Keratinocyte (primary cell): ENCODE results near the gene FAM120C. TPM values are rescaled to one million over a fixed set of nuclear protein-coding genes. Genes with fewer than 3 reads are reported as not detected.

ENCODE experiments used
- DNase-seq: peaks from one replicate; pipeline ENCODE4 v3.0.0-alpha.2; 2011; ENCODE audit warnings: low read depth, missing footprints, low spot score
- FAIRE-seq: peaks from 2 replicates; lab custom pipeline; 2011; peaks lifted over from hg19 to GRCh38; lab: Jason Lieb, UNC
- H2AFZ ChIP-seq: 2 replicates; pipeline ENCODE4 v1.6.0; 2012; ENCODE audit warnings: low read length, control low read depth, inconsistent platforms; ENCODE audit not compliant: control insufficient read depth
- H3K27ac ChIP-seq: 2 replicates; pipeline ENCODE4 v1.5.1; 2011; ENCODE audit warnings: low read length; ENCODE audit not compliant: control insufficient read depth, insufficient read depth
- H3K27me3 ChIP-seq: 3 replicates; pipeline ENCODE4 v1.6.0; 2011; ENCODE audit warnings: low read length; ENCODE audit not compliant: control insufficient read depth, insufficient read depth; ENCODE audit errors: extremely low read depth
- H3K36me3 ChIP-seq, 2 experiments: 2 replicates in 1 of 2; 3 replicates in 1 of 2; pipeline ENCODE4 v1.5.1; 2011; ENCODE audit warnings: low read length in 2 of 2, mild to moderate bottlenecking in 1 of 2; ENCODE audit not compliant: control insufficient read depth in 2 of 2, insufficient read depth in 2 of 2; ENCODE audit errors: extremely low read depth in 1 of 2
- H3K4me1 ChIP-seq: 3 replicates; pipeline ENCODE4 v1.5.1; 2011; ENCODE audit warnings: low read length; ENCODE audit not compliant: control insufficient read depth, insufficient read depth; ENCODE audit errors: extremely low read depth
- H3K4me2 ChIP-seq: 3 replicates; pipeline ENCODE4 v1.6.0; 2011; ENCODE audit warnings: low read depth, low read length; ENCODE audit not compliant: control insufficient read depth, insufficient read depth; ENCODE audit errors: extremely low read depth
- H3K4me3 ChIP-seq, 3 experiments: fragments of 200-600 bp in 1 of 3; sonication (generic) in 1 of 3; 2 replicates in 2 of 3; 3 replicates in 1 of 3; pipeline ENCODE4 v1.5.1; 2011 to 2016; ENCODE audit warnings: low read length in 3 of 3, mild to moderate bottlenecking in 3 of 3, control low read depth in 2 of 3, inconsistent platforms in 1 of 3, low read depth in 1 of 3, mixed read lengths in 1 of 3, mixed run types in 1 of 3, moderate library complexity in 1 of 3; ENCODE audit not compliant: control insufficient read depth in 2 of 3, insufficient read depth in 2 of 3; ENCODE audit errors: extremely low read depth in 1 of 3
- H3K79me2 ChIP-seq: 2 replicates; pipeline ENCODE4 v1.6.0; 2012; ENCODE audit warnings: low read length; ENCODE audit not compliant: control insufficient read depth, insufficient read depth
- H3K9ac ChIP-seq: 3 replicates; pipeline ENCODE4 v1.6.0; 2011; ENCODE audit warnings: low read length; ENCODE audit not compliant: control insufficient read depth, insufficient read depth; ENCODE audit errors: extremely low read depth
- H3K9me1 ChIP-seq: 3 replicates; pipeline ENCODE4 v1.6.0; 2011; ENCODE audit warnings: low read length; ENCODE audit not compliant: control insufficient read depth, insufficient read depth; ENCODE audit errors: extremely low read depth
- H3K9me3 ChIP-seq: 2 replicates; pipeline ENCODE4 v1.5.1; 2012; ENCODE audit warnings: low read depth, low read length; ENCODE audit not compliant: control insufficient read depth
- H4K20me1 ChIP-seq: 3 replicates; pipeline ENCODE4 v1.6.0; 2011; ENCODE audit warnings: low read length; ENCODE audit not compliant: control insufficient read depth, insufficient read depth; ENCODE audit errors: extremely low read depth
- EZH2 ChIP-seq: IDR thresholded peaks from one replicate; pipeline ENCODE4 v1.6.1; 2012; ENCODE audit warnings: inconsistent platforms, mild to moderate bottlenecking, low read length, moderate library complexity
- dilution Hi-C: fragments of 300-500 bp; cut with MboI; formaldehyde crosslinking; loops from one replicate; pipeline ENCODE4 v1.7.0; 2020; ENCODE audit warnings: low sequenced_read_pairs; ENCODE audit not compliant: extremely low pct_ligation_motif_present
- polyA plus RNA-seq, 5 experiments: library from polyadenylated mRNA; depleted of rRNA in 3 of 5; stranded (reverse) in 3 of 5; stranded (forward) in 1 of 5; unstranded in 1 of 5; fragments of >200 nt; gene quantifications; 1 replicate in 1 of 5; 2 replicates in 3 of 5; 3 replicates in 1 of 5; pipeline versions ENCODE4 v1.2.1 to v1.2.3, GENCODE V29; 2011 to 2012; ENCODE audit warnings: missing spikeins in 2 of 5, low read depth in 1 of 5, low replicate concordance in 1 of 5
- TF ChIP-seq, protein P1 (sequence below), 3 experiments: IDR thresholded peaks in 1 of 3; conservative IDR thresholded peaks in 1 of 3; optimal IDR thresholded peaks in 1 of 3; 2 replicates in 2 of 3; 3 replicates in 1 of 3; pipeline versions ENCODE3 to v1.5.1; 2011; ENCODE audit warnings: low read length in 3 of 3, mild to moderate bottlenecking in 3 of 3, moderate library complexity in 2 of 3, control low read depth in 1 of 3, inconsistent platforms in 1 of 3; ENCODE audit not compliant: insufficient read depth in 2 of 3; ENCODE audit errors: extremely low read depth in 1 of 3

The FAM120C gene
- polyA plus RNA-seq, 1 donor (not counting 4 experiments of a cell fraction or from before 2014, with no cell fraction given): 1.9 TPM

GRCh38 chrX:54223581-54223980 lies 40.5 kb upstream of the FAM120C start:
- TF ChIP-seq EZH2: no peak
- TF ChIP-seq, protein P1, sequence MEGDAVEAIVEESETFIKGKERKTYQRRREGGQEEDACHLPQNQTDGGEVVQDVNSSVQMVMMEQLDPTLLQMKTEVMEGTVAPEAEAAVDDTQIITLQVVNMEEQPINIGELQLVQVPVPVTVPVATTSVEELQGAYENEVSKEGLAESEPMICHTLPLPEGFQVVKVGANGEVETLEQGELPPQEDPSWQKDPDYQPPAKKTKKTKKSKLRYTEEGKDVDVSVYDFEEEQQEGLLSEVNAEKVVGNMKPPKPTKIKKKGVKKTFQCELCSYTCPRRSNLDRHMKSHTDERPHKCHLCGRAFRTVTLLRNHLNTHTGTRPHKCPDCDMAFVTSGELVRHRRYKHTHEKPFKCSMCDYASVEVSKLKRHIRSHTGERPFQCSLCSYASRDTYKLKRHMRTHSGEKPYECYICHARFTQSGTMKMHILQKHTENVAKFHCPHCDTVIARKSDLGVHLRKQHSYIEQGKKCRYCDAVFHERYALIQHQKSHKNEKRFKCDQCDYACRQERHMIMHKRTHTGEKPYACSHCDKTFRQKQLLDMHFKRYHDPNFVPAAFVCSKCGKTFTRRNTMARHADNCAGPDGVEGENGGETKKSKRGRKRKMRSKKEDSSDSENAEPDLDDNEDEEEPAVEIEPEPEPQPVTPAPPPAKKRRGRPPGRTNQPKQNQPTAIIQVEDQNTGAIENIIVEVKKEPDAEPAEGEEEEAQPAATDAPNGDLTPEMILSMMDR (optimal IDR thresholded peaks at IDR 0.05 in 1 of 3, IDR thresholded peaks at IDR 0.05 in 1 of 3, conservative IDR thresholded peaks at IDR 0.05 in 1 of 3; ENCODE audit: extremely low read depth in 1 of 3, insufficient read depth in 2 of 3, low read length in 3 of 3): no peak

GRCh38 chrX:54213603-54214002 lies 30.5 kb upstream of the FAM120C start:
- Histone ChIP-seq H3K36me3 (no peaks in the 10 kb centered on the region), H3K9me3 (no peaks in the 10 kb centered on the region), H3K4me3 (no peak overlapping the region), H4K20me1 (no peaks in the 10 kb centered on the region), H3K9ac (no peak overlapping the region), H3K4me1 (no peaks in the 10 kb centered on the region), H3K27ac (no peak overlapping the region), H3K4me2 (no peak overlapping the region), H2AFZ (no peak overlapping the region), H3K27me3 (no peaks in the 10 kb centered on the region), H3K9me1 (no peaks in the 10 kb centered on the region), H3K79me2 (no peaks in the 10 kb centered on the region)
- no peak for TF ChIP-seq EZH2
- TF ChIP-seq, protein P1 (optimal IDR thresholded peaks at IDR 0.05 in 1 of 3, IDR thresholded peaks at IDR 0.05 in 1 of 3, conservative IDR thresholded peaks at IDR 0.05 in 1 of 3; ENCODE audit: extremely low read depth in 1 of 3, insufficient read depth in 2 of 3, low read length in 3 of 3): no peak
- DNase-seq (no peak), FAIRE-seq (no peak)
- dilution Hi-C loops: no loop called here

More at GRCh38 chrX:54223581-54223980, 40.5 kb upstream of the FAM120C start:
- Histone ChIP-seq H3K9me3 (no peaks in the 10 kb centered on the region), H3K36me3 (no peaks in the 10 kb centered on the region), H3K27me3 (no peaks in the 10 kb centered on the region), H3K4me3 (no peak overlapping the region), H4K20me1 (no peaks in the 10 kb centered on the region), H3K79me2 (no peaks in the 10 kb centered on the region), H3K9me1 (no peaks in the 10 kb centered on the region), H3K4me1 (no peaks in the 10 kb centered on the region), H2AFZ (no peak overlapping the region), H3K4me2 (no peak overlapping the region), H3K9ac (no peak overlapping the region), H3K27ac (no peak overlapping the region)
- DNase-seq: no peak
- dilution Hi-C loops: no loop called here
- FAIRE-seq: no peak
